Mononuclear cell (primary cell): ENCODE data around the gene ITIH4. TPM values are rescaled to one million over a fixed set of nuclear protein-coding genes. Genes with fewer than 3 reads are reported as not detected.

Experiments used
- H3K27me3 ChIP-seq: 2 replicates; pipeline ENCODE4 v1.6.0; 2011; ENCODE audit warnings: low read length, control low read depth; ENCODE audit not compliant: insufficient read depth
- H3K4me1 ChIP-seq: 2 replicates; pipeline ENCODE4 v1.5.1; 2011; ENCODE audit warnings: mild to moderate bottlenecking, low read length, control low read depth; ENCODE audit not compliant: insufficient read depth
- H3K4me3 ChIP-seq: 2 replicates; pipeline ENCODE4 v1.5.1; 2011; ENCODE audit warnings: mild to moderate bottlenecking, low read length, moderate library complexity
- H3K9me3 ChIP-seq: 2 replicates; pipeline ENCODE4 v1.5.1; 2011; ENCODE audit warnings: low read depth, mild to moderate bottlenecking, control low read depth, low read length
- total RNA-seq: library from RNA; depleted of rRNA; stranded (reverse); fragments of >200 nt; gene quantifications from one replicate; pipeline ENCODE4 v1.2.3, GENCODE V29; 2012

The ITIH4 gene
- total RNA-seq, 1 donor = 10.9 TPM

DNA sequence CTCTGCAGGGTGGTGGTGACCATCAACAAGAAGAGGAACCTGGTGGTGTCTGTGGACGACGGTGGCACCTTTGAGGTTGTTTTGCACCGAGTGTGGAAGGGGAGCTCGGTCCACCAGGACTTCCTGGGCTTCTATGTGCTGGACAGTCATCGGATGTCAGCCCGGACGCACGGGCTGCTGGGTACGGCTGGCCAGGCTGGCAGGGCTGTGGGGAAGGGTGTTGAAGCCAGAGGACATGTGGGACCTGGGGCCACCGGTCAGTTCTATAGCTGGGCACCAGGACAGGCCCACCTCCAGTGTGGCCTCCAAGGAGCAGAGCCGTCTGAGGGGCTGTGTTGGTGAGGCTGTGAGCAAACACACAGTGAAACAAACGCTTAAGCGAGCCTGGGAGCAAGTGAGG lies 39.7 kb downstream of the ITIH4 start:
- Histone ChIP-seq H3K4me1 (no peaks in the 10 kb centered on the region), H3K27me3 (no peaks in the 10 kb centered on the region), H3K9me3 (no peaks in the 10 kb centered on the region), H3K4me3 (no peak overlapping the region)

DNA sequence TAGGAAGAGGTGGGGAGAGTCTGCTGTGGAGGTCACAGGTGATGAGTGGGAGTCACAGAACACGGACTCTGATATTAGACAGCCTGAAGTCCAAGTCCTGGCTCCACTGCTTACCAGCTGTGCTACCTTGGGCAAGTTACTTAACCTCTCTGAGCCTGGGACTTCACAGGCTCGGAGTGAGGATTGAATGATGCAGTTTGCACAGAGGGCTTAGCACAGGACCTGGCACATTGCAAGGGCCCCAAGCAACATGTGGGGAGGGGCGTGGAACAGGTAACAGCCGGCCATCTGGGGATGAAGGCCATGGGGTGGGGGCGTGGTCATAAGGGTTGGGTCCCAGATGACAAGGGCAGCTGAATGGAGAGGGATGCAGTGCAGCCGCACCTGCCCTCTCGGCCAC lies 40.1 kb downstream of the ITIH4 start:
- Histone ChIP-seq H3K9me3 (no peaks in the 10 kb centered on the region), H3K4me3 (no peak overlapping the region), H3K27me3 (no peaks in the 10 kb centered on the region), H3K4me1 (no peaks in the 10 kb centered on the region)

DNA sequence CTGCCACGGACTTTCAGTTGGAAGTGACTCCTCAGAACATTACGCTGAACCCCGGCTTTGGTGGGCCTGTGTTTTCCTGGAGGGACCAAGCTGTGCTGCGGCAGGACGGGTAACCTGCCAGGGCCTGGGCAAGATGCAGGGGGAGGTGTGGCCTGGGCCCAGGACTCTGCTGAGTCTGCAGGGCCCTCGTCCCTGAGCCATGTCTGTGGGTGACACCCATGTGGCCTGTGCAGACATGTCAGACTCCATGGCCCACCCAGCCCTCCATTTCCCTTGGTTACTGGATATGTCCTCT lies 40.8 kb downstream of the ITIH4 start:
- Histone ChIP-seq H3K9me3 (no peaks in the 10 kb centered on the region), H3K27me3 (no peaks in the 10 kb centered on the region), H3K4me1 (no peaks in the 10 kb centered on the region), H3K4me3 (no peak overlapping the region)

DNA sequence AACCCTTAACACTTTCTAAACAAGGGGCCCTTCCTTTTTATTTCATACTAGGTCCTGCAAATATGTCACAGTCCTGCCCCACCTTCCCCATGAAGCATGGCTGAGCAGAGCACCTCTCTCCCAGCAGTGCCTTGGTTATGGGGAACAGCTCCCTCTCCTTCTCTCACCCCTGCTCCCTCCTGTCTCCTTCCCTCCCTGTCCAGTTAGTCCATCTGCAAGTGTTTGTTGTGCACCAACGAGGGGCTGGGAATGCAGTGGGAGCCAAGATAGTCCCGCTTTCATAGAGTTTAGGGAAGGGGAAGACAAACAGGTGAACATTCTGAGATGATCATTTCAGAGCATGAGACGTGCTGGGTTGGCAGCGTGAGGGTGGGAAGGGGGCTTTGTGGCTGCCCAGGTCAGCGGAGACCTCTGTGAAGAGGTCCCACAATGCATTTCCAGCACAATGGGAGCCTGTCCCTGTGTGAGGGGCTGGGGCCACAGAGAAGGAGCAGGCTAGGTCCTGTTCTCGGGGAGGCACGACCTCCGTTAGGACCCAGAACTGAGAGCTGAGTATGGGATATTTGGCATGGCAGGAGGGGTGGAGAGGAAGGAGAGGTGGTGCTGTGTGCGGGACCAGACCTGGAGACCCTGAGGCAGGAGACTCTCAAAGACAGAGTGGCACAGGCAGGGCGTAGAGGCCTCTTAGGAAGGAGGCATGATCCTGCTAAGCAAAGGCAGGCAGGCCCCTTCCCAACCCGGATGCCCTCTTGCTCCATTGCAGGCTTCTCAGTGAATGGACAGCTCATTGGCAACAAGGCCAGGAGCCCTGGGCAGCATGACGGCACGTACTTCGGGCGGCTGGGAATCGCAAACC lies 41.4 kb downstream of the ITIH4 start:
- Histone ChIP-seq H3K4me3 (no peak overlapping the region), H3K9me3 (no peaks in the 10 kb centered on the region), H3K27me3 (no peaks in the 10 kb centered on the region), H3K4me1 (no peaks in the 10 kb centered on the region)

DNA sequence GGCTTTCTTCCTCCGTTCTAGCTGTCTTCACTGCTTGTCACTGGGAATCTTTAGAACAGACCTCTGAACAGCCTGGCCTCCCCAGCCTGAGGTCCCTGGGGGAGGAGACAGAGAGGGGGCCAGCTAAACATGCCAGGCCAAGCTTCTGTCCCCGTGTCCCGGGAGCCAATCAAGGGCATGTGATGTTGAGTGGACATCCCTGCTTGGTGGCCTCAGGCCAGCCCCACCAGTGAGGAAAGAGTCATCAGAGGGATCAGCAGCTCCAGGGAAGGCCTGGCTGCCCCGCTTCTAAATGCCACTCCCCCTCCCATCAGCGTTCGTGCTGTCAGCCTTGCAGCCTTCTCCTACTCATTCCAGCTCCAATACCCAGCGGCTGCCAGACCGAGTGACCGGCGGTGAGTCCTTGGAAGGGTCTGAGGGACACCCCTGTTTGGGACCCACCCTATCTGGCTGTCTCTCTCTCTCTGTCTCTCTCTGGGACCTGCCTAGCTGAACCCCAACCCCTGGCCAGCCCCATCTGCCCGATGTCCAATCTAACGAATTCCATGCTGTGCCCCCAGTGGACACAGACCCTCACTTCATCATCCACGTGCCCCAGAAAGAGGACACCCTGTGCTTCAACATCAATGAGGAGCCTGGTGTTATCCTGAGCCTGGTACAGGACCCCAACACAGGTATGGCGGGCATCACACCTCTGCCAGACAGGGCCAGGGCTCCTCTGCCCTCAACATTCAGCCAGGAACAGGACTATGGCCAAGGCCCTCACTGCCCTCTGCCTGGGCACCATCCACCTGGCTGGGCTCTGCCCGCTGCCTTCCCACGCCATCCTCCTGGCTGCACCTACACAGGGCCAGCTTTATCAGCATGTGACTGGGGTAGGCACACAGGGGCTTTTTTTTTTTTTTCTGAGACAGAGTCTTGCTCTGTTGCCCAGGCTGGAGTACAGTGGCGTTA lies 42.5 kb downstream of the ITIH4 start:
- Histone ChIP-seq H3K9me3 (no peaks in the 10 kb centered on the region), H3K27me3 (no peaks in the 10 kb centered on the region), H3K4me3 (no peak overlapping the region), H3K4me1 (no peaks in the 10 kb centered on the region)

DNA sequence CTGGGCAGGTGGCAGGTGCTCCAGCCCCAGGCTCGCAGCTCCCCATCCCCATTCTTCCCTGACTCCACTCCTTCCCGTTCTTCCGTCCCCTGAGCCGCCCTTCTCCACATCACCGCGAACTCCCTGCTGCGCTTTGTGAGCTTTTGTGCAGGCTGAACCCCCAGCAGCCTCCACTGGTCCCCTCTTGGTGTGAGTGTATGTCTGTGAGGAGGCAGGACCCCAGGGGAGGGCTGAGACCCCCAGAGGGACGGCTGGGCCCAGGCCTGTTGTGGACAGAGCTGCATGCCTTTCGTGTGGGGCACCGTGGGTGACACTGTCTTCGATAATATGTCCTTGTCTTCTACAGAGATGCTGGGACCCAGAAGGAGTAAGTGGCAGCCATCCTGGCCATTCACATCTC lies 43.2 kb downstream of the ITIH4 start:
- no peak overlapping the region for H3K4me3 ChIP-seq
- no peaks in the 10 kb centered on the region for H3K27me3 ChIP-seq
- H3K4me1 ChIP-seq = no peaks in the 10 kb centered on the region
- H3K9me3 ChIP-seq = no peaks in the 10 kb centered on the region

DNA sequence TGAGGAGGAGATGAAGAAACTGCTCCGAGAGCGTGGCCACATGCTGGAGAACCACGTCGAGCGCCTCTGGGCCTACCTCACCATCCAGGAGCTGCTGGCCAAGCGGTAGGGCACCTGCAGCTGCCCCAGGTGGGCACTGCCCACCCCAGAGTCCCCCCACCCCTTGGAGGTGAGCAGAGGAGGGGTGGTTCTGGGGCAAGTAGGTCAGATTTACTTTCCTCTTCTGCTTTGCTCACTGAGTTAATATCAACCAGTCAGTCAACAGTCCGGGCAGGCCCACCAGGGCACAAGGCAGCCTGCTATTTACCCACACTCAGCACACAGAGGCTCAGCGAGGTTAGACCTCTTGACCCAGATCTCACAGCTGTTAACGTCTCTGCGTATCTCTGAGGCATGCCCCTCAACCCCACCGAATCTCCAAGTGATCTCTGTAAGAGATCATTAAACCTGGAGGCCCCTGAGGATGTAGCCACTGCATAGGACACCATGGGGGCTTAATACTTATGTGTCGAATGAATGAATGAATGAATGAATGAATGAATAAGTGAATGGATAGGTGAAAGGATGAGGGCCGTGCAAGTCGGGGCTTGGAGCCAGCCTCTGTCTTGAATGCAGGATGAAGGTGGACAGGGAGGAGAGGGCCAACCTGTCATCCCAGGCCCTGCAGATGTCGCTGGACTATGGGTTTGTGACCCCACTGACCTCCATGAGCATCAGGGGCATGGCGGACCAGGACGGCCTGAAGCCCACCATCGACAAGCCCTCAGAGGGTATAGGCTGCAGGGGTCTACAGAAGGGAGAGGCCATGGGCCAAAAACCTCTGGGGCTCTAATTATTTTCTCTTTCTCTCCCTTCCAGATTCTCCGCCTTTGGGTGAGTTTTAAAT lies 43.9 kb downstream of the ITIH4 start:
- no peak overlapping the region for H3K4me3 ChIP-seq
- H3K27me3 ChIP-seq = no peaks in the 10 kb centered on the region
- H3K4me1 ChIP-seq = no peaks in the 10 kb centered on the region
- H3K9me3 ChIP-seq = no peaks in the 10 kb centered on the region

DNA sequence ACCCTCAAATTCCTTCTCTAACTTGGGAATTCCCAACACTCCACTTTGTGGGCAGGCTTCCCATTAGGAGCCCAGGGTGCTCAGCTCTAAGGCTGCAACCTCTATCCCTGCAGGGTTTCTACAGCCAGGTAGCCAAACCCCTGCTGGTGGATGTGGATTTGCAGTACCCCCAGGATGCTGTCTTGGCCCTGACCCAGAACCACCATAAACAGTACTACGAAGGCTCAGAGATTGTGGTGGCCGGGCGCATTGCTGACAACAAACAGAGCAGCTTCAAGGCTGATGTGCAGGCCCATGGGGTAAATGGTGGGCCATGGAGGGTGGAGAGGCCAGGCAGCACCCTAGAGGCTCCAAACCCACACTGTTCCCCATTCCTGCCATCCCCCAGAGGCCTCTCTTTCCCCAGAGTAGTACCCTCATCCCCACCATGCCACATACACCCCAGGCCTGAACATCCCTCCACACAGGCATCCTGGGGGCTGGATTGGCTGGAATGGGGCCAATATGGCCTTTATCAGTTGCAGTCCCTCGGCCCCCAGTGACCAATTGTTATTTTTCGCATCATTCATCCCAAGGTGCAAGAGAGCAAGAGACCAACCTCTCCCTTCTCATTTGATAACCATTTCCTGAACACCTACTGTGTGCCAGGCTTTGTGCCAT lies 45.4 kb downstream of the ITIH4 start:
- H3K4me3 ChIP-seq = no peak overlapping the region
- no peaks in the 10 kb centered on the region for H3K27me3 ChIP-seq
- H3K9me3 ChIP-seq = no peaks in the 10 kb centered on the region
- peaks cover 6% of the 10 kb centered on the region for H3K4me1 ChIP-seq

DNA sequence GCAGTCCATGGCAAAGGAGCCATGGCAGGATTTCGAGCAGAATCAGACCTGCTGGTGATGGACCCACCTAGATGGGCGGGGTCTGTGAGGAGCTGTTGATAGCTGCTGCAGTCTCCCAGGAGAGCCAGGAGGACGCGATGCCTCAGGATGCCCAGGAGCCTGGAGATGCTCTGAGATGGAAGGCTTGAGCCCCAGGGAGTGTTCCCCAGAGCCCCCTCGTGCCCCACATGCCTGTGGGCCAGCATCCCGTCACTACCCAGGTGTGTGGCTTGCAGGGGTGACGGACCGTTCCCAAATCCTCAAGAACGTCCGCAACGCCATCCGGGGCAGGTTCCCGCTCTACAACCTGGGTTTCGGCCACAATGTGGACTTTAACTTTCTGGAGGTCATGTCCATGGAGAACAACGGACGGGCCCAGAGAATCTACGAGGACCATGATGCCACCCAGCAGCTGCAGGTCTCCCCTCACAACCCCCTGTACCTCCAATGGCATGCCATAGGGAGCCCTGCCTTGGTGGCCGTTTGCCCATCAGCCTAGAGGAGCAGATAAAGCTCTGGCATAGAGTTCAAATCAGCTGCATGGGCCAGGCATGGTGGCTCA lies 46.4 kb downstream of the ITIH4 start:
- Histone ChIP-seq H3K4me3 (no peak overlapping the region), H3K4me1 (peaks cover 16% of the 10 kb centered on the region), H3K27me3 (no peaks in the 10 kb centered on the region), H3K9me3 (no peaks in the 10 kb centered on the region)

DNA sequence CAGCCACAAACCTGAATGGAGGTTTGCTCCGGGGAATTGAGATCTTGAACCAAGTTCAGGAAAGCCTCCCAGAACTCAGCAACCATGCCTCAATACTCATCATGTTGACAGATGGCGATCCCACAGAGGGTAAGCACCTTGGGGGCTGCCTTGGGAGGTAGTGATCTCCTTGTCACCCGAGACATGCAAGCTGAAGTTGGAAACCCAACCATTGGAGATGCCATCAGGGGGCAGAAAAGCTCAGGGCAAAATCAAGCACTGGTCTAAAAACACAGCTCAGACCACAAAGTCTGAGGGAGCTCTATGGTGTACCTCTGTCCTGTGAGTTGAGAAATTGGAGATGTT lies 47.3 kb downstream of the ITIH4 start:
- H3K9me3 ChIP-seq = no peaks in the 10 kb centered on the region
- peaks cover 21% of the 10 kb centered on the region for H3K4me1 ChIP-seq
- no peaks in the 10 kb centered on the region for H3K27me3 ChIP-seq
- no peak overlapping the region for H3K4me3 ChIP-seq

DNA sequence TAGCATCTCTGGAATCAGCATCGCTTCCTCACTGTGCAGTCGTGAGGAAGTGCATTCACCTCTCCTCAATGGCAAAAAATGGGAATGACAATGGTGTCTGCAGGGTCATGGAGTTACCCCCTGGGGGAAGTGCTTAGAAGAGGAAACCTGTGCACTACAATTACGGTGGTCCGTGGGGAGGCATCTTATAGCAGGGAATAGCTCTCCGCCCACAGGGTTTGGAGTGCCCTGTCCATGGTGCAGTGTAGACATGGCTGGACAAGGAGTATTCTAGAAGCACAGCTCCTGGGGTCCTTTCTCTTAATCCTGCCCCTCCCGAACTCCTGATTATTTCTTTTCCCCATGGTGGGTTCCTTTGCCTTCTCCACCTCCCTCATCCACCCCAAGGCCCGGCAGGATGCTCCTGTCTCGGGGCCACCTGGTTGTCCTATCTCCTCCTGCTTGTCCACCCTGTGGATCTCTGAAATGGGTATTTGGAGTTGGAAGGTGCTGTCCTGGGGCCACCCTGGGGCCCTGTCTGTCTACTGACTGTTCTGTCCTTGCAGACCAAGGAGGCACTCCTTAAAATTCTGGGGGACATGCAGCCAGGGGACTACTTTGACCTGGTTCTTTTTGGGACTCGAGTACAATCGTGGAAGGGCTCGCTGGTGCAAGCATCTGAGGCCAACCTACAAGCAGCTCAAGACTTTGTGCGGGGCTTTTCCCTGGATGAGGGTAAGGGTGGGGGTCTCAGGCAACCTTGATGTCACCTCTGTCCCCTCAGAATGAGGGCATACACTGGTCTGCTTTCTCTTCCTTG lies 47.9 kb downstream of the ITIH4 start:
- Histone ChIP-seq H3K9me3 (no peaks in the 10 kb centered on the region), H3K4me1 (peaks cover 21% of the 10 kb centered on the region), H3K4me3 (no peak overlapping the region), H3K27me3 (no peaks in the 10 kb centered on the region)

DNA sequence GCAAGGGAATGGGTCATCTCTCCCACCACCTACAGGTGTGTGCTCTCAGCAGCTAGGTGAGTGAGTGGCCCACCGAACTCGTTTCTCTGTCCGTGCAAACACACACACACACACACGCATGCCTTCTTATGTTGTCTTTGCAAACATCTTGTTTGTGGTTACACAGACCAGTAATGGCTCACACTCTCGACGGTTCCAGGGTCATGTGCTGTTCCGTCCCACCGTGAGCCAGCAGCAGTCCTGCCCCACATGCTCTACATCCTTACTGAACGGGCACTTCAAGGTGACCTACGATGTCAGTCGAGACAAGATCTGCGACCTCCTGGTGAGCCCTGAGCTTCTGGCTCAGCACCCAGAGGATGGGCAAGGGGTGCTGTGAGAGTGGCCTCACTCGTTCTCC lies 48.7 kb downstream of the ITIH4 start:
- Histone ChIP-seq H3K27me3 (no peaks in the 10 kb centered on the region), H3K4me3 (no peak overlapping the region), H3K9me3 (no peaks in the 10 kb centered on the region), H3K4me1 (peaks cover 21% of the 10 kb centered on the region)

DNA sequence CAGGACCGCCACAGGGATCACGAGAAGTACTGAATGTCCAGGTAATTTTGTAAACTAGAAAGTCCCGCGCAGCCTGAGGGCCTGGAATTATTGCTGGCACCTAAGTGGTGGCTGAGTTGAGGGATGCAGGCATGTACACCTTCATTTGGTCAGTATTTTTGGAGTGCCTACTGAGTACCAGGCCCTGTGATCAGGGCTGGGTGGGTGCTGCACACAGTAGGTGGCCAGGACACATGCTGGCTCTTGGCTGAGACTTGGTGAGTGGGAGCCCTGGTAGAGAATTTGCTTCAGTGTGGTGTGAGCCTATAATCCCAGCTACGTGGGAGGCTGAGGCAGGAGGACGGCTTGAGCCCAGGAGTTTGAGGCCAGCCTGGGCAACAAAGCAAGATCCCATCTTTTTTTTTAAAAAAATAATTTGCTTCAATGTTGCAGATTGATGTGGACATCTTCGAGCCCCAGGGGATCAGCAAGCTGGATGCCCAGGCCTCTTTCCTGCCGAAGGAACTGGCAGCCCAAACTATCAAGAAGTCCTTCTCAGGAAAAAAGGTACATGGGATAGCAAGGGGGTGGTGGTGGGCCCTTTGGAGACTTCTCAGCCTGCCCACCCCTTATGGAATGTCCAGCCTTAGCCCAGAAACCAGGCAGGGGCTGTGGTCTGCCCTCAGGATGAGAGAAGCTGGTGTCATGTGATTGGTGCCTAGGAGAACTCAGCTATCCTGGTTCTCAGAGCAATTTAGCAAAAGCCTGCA lies 50.5 kb downstream of the ITIH4 start:
- no peak overlapping the region for H3K4me3 ChIP-seq
- H3K27me3 ChIP-seq = no peaks in the 10 kb centered on the region
- H3K9me3 ChIP-seq = no peaks in the 10 kb centered on the region
- peaks cover 32% of the 10 kb centered on the region for H3K4me1 ChIP-seq
